ENCODE results near the gene RGPD5.
"Not testable (repeated sequence)": the region's sequence is repeated elsewhere in the genome, so short reads cannot be mapped to it uniquely, and the experiment has no call there.

Gene RGPD5

DNA sequence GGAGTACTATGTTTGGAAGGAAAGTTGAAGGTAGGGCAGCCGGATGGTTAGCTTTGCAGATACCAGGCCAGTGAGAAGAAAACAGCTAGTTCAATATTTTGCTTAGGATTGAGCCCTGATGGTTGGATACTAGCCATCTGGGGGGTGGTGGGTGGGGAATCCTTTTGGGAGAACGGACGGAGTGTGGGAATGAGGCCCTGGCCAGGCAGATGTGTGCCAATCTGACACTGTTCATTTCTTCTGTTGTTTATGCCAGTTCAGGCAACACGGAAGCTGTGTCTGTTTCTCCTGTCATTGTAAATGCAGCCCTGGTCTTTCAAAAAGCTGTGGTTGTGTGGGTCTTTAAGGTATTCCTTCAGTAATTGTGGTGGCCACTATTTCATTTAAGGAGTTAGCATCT is 96.9 kb downstream of the RGPD5 start:
- in situ Hi-C loops (cut with MboI; ENCODE audit: low sequenced_read_pairs) = not testable (repeated sequence)

DNA sequence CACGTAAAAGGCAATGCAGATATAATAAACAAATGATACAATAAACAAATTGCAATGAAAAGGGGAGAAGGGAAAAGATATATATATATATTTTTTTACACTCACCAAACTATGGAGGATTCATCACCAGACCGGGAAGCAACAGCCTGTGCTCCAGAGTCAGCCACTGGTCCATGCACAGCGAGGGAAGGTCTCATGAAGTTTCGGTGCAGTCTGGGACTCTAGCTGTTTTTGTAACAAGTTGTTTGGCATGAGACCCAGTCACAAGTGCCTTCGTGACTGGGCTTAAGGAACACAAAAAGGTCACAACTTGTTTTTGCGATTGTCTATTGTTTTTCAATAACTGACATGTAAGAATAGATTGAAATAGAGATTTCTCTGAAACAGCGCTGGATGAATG is 99.6 kb downstream of the RGPD5 start:
- in situ Hi-C loops (cut with MboI; ENCODE audit: low sequenced_read_pairs) = not testable (repeated sequence)

DNA sequence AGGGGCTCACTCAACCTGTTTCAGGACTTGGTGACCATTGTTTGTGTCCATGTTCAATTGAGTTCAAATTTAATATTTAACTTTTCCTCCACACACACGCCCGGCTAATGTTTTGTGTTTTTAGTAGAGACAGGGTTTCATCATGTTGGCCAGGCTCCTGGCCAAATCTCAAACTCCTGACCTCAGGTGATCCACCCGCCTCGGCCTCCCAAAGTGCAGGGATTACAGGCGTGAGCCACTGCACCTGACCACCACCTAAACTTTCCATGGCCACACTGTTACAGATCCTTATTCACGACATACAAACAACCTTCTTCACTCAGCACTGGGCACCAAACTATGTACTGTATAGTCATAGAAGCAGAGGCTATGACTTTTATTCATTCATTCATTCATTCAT is 100.0 kb downstream of the RGPD5 start:
- in situ Hi-C loops (cut with MboI; ENCODE audit: low sequenced_read_pairs) = not testable (repeated sequence)

DNA sequence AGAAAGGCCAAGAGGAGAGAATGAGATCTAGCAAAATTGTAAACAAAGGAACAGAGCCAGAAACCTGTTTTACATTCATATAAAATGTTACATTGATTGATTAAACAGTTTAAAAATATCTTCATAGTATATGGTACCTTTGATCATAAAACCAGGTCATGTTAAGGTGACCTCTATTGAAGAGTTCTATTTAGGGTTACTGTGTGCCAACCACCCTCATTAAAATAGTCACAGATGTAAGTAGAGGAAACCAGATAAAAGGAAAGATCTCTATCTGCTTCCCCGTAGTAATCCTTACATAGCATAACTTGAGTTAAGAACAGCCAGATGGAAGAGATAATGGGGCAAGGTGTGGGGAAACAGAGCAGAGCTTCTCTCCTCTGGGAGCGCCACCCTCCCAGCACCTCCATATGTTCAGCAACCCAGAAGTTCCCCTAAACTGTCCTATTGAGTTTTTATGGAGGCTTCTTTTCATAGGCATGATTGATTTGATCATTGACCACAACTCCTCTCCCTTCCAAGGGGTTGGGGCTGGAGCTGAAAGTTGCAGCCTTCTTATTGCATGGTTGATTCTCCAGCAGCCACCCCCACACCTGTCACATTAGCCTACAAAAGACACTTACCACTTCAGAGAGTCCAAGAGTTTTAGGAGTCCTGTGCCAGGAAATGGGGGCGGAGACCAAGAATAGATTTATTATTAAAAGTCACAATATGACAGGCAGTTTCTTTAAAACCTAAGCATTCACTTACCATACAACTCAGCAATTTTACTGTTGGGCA is 101.2 kb downstream of the RGPD5 start:
- in situ Hi-C loops (cut with MboI; ENCODE audit: low sequenced_read_pairs) = not testable (repeated sequence)

DNA sequence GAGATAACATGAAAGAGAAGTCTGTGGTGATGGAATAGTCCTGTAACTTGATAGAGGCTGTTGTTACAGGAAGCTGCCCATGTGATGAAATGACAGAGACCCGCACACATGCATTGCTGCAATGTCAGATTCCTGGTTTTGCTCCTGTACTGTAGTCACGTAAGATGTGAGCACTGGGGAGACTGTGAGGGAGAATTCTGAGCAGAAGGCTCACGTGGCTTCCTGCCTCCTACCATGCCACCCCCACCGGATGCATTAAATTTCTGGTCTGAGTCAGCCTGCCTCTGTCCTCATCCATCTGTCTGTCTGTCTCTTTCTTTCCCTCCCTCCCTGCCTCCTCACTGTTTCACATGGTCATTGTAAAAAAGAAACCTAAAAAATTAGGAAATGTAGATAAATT is 102.1 kb downstream of the RGPD5 start:
- in situ Hi-C loops (cut with MboI; ENCODE audit: low sequenced_read_pairs) = not testable (repeated sequence)

DNA sequence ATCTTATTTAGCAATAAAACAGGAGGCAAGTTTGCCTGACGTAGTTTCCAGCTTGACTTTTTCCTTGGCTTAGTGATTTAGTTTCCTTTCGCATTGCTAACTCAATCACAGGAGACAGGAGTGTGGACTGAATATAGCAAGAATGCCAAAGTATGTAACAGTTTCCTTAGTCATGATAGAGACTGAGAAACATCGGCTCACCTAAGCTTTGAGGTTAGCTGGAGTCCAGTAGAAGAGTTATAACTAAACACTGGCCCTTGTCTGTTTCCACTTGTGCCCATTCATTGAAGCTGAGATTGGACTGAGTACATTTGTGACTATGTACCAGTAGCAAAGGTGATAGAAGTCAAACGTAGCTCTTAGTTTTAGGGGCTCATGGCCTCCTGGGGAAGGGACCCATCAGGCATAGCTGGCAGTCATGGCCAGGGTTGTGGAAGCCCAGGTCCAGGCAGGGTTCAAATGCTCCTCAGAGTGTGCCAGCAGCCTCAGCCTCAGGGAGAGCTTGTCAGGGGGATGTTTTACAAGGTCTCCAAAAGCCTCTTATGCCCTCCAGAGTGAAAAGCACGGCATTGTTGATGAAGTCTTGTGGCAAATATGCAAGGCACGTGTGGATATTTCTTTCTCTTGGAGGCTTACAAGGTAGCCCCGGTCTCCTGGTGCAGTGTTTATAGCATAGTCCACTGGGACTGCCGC is 103.8 kb downstream of the RGPD5 start:
- in situ Hi-C loops (cut with MboI; ENCODE audit: low sequenced_read_pairs) = not testable (repeated sequence)

DNA sequence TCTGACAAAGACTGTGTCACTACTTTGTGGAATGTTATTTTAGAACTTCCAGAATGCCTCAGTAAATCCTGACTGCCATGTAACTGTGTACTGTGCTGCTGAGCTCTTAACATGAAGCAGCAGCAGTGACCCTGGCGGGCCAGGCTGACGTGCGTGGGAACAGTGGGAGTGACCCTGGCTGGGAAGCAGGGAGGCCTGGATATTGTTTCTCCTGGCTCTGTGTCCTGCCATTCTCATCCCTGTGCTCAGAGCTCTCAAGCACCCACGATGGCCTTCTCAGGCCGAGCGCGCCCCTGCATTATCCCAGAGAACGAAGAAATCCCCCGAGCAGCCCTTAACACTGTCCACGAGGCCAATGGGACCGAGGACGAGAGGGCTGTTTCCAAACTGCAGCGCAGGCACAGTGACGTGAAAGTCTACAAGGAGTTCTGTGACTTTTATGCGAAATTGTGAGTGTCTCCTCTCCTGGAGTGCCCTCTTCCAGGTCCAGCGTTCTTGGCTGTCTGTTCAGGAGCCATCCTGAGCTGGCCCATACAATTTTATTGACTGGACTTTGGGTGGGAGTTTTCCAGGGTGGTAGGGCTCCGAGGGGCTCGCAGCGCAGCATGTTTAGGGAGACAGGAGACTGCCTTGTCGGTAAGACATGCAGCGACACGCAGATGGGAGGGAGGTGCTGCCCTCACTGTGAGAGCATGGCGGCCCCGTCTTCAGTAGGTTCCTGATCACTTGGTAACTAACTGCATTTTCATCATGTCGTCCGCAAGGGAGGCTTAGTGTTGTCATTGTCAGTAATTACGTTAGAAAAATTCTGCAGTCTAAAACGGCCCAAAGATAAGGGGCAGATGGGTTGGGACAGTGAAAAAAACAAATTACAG is 104.6 kb downstream of the RGPD5 start, which contains the start of gene LIMS3:
Gene LIMS3, plus strand, starts transcription at position 227 of the 875 bp plus-strand sequence. Its CDS starts 41 bp downstream, at position 268.
- in situ Hi-C loops (cut with MboI; ENCODE audit: low sequenced_read_pairs) = not testable (repeated sequence)

DNA sequence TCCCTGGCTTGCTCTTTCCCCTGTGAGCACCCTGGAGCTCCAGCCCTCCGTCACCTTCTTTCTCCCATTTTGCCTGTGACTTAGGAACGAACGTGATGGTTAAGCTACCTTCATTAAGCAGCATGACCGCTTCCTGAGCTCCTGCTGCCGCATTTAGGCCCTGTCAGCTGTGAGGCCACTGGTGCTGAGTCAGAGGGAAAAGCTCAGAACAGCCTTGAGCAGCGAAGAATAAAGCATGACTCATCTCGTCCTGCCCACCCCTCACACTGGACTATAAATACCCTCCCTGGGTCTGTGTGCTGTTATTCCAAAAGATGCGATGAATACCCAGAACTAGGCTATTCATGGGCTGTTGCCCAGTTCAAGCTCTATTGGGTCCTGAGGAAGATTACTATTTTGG is 111.7 kb downstream of the RGPD5 start:
- in situ Hi-C loops (cut with MboI; ENCODE audit: low sequenced_read_pairs) = not testable (repeated sequence)

Data from HL-60/S4 treated with phorbol 12-myristate 13-acetate at 8.2 ng/mL for 4 days and 3 days (cell line).